Mesenchymal stem cell (in vitro differentiated cells and primary cell): ENCODE results near the gene MAN1A1.
"Not testable (repeated sequence)": the region's sequence is repeated elsewhere in the genome, so short reads cannot be mapped to it uniquely, and the experiment has no call there.

Source experiments
- DNase-seq: peaks from one replicate; pipeline ENCODE4 v3.0.0-alpha.2; 2013
- H2AFZ ChIP-seq: one replicate; pipeline ENCODE4 v1.6.1; 2013; ENCODE audit warnings: low read depth, mild to moderate bottlenecking, control low read depth, inconsistent platforms, low read length, moderate library complexity
- H2AK5ac ChIP-seq: 2 replicates; pipeline ENCODE4 v1.6.1; 2013; ENCODE audit warnings: low read length, moderate library complexity, mild to moderate bottlenecking, inconsistent platforms; ENCODE audit not compliant: severe bottlenecking
- H2BK120ac ChIP-seq: one replicate; pipeline ENCODE4 v1.6.1; 2013; ENCODE audit warnings: low read depth, mild to moderate bottlenecking, inconsistent platforms, low read length, moderate library complexity
- H2BK12ac ChIP-seq, 2 experiments: one replicate each; pipeline ENCODE4 v1.6.1; 2013; ENCODE audit warnings: inconsistent platforms in 2 of 2, low read length in 2 of 2, mild to moderate bottlenecking in 2 of 2, moderate library complexity in 2 of 2, control low read depth in 1 of 2
- H2BK15ac ChIP-seq: one replicate; pipeline ENCODE4 v1.6.1; 2013; ENCODE audit warnings: mild to moderate bottlenecking, low read depth, inconsistent platforms; ENCODE audit not compliant: poor library complexity, severe bottlenecking
- H2BK5ac ChIP-seq: 2 replicates; pipeline ENCODE4 v1.6.1; 2013; ENCODE audit warnings: low read depth, mild to moderate bottlenecking, low read length, control low read depth, inconsistent platforms; ENCODE audit not compliant: poor library complexity, severe bottlenecking
- H3K14ac ChIP-seq, 2 experiments: one replicate each; pipeline ENCODE4 v1.6.1; 2013; ENCODE audit warnings: inconsistent platforms in 2 of 2, low read length in 2 of 2, control low read depth in 1 of 2, mild to moderate bottlenecking in 1 of 2, moderate library complexity in 1 of 2
- H3K18ac ChIP-seq, 2 experiments: one replicate each; pipeline ENCODE4 v1.6.1; 2013; ENCODE audit warnings: inconsistent platforms in 2 of 2, low read length in 2 of 2, control low read depth in 1 of 2, low read depth in 1 of 2, mild to moderate bottlenecking in 1 of 2
- H3K23ac ChIP-seq, 2 experiments: one replicate each; pipeline ENCODE4 v1.6.1; 2013; ENCODE audit warnings: inconsistent platforms in 2 of 2, low read length in 2 of 2, mild to moderate bottlenecking in 2 of 2, moderate library complexity in 2 of 2, control low read depth in 1 of 2
- H3K27ac ChIP-seq: 2 replicates; pipeline ENCODE4 v1.5.1; 2013; ENCODE audit warnings: mild to moderate bottlenecking, moderate library complexity, low read length, control low read depth, inconsistent platforms; ENCODE audit not compliant: poor library complexity, severe bottlenecking
- H3K27me3 ChIP-seq, 2 experiments: 2 replicates each; pipeline versions ENCODE4 v1.6.1 to v1.7.0; 2013; ENCODE audit warnings: low read length in 2 of 2, mild to moderate bottlenecking in 2 of 2, moderate library complexity in 2 of 2, control low read depth in 1 of 2, inconsistent platforms in 1 of 2; ENCODE audit not compliant: control insufficient read depth in 1 of 2, insufficient read depth in 1 of 2
- H3K36me3 ChIP-seq, 2 experiments: 2 replicates each; pipeline versions ENCODE4 v1.6.1 to v1.7.0; 2013; ENCODE audit warnings: low read length in 2 of 2, control low read depth in 1 of 2, inconsistent platforms in 1 of 2, low read depth in 1 of 2, mild to moderate bottlenecking in 1 of 2; ENCODE audit not compliant: insufficient read depth in 2 of 2, control insufficient read depth in 1 of 2
- H3K4ac ChIP-seq, 2 experiments: one replicate each; pipeline ENCODE4 v1.6.1; 2013; ENCODE audit warnings: inconsistent platforms in 2 of 2, low read length in 2 of 2, mild to moderate bottlenecking in 2 of 2, moderate library complexity in 2 of 2, control low read depth in 1 of 2, low read depth in 1 of 2
- H3K4me1 ChIP-seq: 2 replicates; pipeline ENCODE4 v1.6.1; 2013; ENCODE audit warnings: low read depth, low read length, control low read depth; ENCODE audit not compliant: control insufficient read depth, insufficient read depth
- H3K4me2 ChIP-seq: 2 replicates; pipeline ENCODE4 v1.6.1; 2013; ENCODE audit warnings: low read length, mild to moderate bottlenecking, inconsistent platforms; ENCODE audit not compliant: poor library complexity, severe bottlenecking
- H3K4me3 ChIP-seq, 2 experiments: 2 replicates each; pipeline versions ENCODE4 v1.5.1 to v1.7.0; 2013; ENCODE audit warnings: low read length in 2 of 2, mild to moderate bottlenecking in 2 of 2, control low read depth in 1 of 2, low read depth in 1 of 2; ENCODE audit not compliant: insufficient read depth in 1 of 2
- H3K79me1 ChIP-seq: replicated peaks from 2 replicates; pipeline ENCODE4 v1.6.1; 2013; ENCODE audit warnings: mild to moderate bottlenecking, control low read depth, low read length, inconsistent platforms; ENCODE audit not compliant: poor library complexity, severe bottlenecking
- H3K9ac ChIP-seq: 2 replicates; pipeline ENCODE4 v1.7.0; 2013; ENCODE audit warnings: mild to moderate bottlenecking, low read length, moderate library complexity
- H3K9me3 ChIP-seq: 2 replicates; pipeline ENCODE4 v1.7.0; 2013; ENCODE audit warnings: mild to moderate bottlenecking, low read length; ENCODE audit not compliant: control insufficient read depth
- H4K8ac ChIP-seq: one replicate; pipeline ENCODE4 v1.6.1; 2013; ENCODE audit warnings: inconsistent platforms, mild to moderate bottlenecking, low read length, moderate library complexity
- H4K91ac ChIP-seq: one replicate; pipeline ENCODE4 v1.6.1; 2013; ENCODE audit warnings: mild to moderate bottlenecking, low read length, inconsistent platforms
- WGBS: methylation state at CpG from one replicate; pipeline ENCODE4 v1.1.7; 2013; ENCODE audit warnings: mixed read lengths; 5-methylcytosine and 5-hydroxymethylcytosine counted together

The MAN1A1 gene

DNA sequence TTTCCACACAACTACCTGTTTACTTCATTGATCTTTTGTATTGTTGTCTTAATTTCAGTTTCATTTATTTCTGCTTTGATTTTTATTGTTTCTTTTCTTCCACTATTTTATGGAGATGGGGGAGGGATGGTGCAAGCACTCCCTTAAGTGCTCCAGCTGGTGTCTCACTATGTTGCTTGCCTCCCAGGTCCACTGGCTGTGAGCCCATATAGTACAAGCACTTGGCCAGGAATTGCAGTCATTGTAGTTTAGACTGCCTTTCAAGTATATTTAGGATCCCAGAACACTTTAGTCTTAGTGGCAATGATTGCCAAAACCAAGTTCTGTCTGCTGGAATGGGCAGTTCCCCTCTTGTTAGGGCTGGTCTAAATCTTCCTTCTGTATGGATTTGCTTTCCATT lies 34.9 kb upstream of the MAN1A1 start:
- no peak overlapping the region for H2BK15ac ChIP-seq
- no peak for DNase-seq
- H2BK5ac ChIP-seq = no peak overlapping the region
- H2AFZ ChIP-seq = no peak overlapping the region
- no peak overlapping the region for H3K4ac ChIP-seq
- no peak overlapping the region for H3K18ac ChIP-seq
- H3K4me2 ChIP-seq = no peak overlapping the region
- H3K4me1 ChIP-seq = no peaks in the 10 kb centered on the region
- H3K23ac ChIP-seq = no peak overlapping the region
- H2BK12ac ChIP-seq = no peak overlapping the region
- H4K91ac ChIP-seq = no peak overlapping the region
- H3K27me3 ChIP-seq = no peaks in the 10 kb centered on the region
- no peak overlapping the region for H2BK120ac ChIP-seq
- no peak overlapping the region for H4K8ac ChIP-seq
- no peaks in the 10 kb centered on the region for H3K79me1 ChIP-seq
- H3K4me3 ChIP-seq = no peak overlapping the region
- no peak overlapping the region for H3K9ac ChIP-seq
- no peak overlapping the region for H3K27ac ChIP-seq
- no peaks in the 10 kb centered on the region for H3K36me3 ChIP-seq
- no peak overlapping the region for H2AK5ac ChIP-seq
- H3K14ac ChIP-seq = no peak overlapping the region
- H3K9me3 ChIP-seq = peaks cover 20% of the 10 kb centered on the region

DNA sequence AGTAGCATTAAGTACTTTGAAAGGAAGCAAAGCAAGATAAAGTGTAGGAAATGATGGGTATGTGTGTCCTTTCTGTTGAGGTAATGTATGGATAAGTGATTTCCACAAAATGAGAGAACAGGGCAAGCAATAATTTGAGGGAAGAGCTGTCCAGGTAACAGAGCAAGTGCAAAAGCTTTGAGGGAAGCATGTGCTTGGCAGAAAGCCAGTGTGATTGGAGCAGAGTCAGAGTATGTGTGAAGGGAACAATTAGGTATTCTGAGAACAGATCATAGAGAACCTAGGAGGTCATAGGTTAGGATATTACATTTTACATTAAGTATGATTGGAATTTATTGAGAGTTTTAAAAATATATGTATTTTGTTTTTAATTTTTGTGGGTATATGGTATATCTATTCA lies 30.2 kb upstream of the MAN1A1 start:
- Histone ChIP-seq H3K23ac (no peak overlapping the region), H4K91ac (no peak overlapping the region), H3K9ac (no peak overlapping the region), H3K14ac (no peak overlapping the region), H3K4me1 (no peaks in the 10 kb centered on the region), H2BK120ac (no peak overlapping the region), H3K27me3 (no peaks in the 10 kb centered on the region), H3K18ac (no peak overlapping the region), H3K27ac (no peak overlapping the region), H3K4ac (no peak overlapping the region), H2BK5ac (no peak overlapping the region), H3K36me3 (no peaks in the 10 kb centered on the region), H2BK15ac (no peak overlapping the region), H3K4me2 (no peak overlapping the region), H3K79me1 (no peaks in the 10 kb centered on the region), H2BK12ac (no peak overlapping the region), H4K8ac (no peak overlapping the region), H2AFZ (no peak overlapping the region), H3K4me3 (no peak overlapping the region), H2AK5ac (no peak overlapping the region), H3K9me3 (peaks cover 10% of the 10 kb centered on the region)
- DNase-seq = no peak

GRCh38 chr6:119377043-119377442 lies 27.5 kb upstream of the MAN1A1 start:
- H3K14ac ChIP-seq, H2BK5ac ChIP-seq, H2BK12ac ChIP-seq, H2AK5ac ChIP-seq, H3K4me2 ChIP-seq, H3K4me1 ChIP-seq, H3K27me3 ChIP-seq, H2BK15ac ChIP-seq, H3K27ac ChIP-seq, H2BK120ac ChIP-seq, H3K4ac ChIP-seq, H4K8ac ChIP-seq, DNase-seq, H3K23ac ChIP-seq, H3K9ac ChIP-seq, H3K4me3 ChIP-seq, H4K91ac ChIP-seq, H3K18ac ChIP-seq, H3K79me1 ChIP-seq, H3K36me3 ChIP-seq, H2AFZ ChIP-seq: not testable (repeated sequence)
- 100% methylated on average over 1 of the region's 1 CpG for WGBS
- H3K9me3 ChIP-seq = peaks cover 10% of the 10 kb centered on the region

DNA sequence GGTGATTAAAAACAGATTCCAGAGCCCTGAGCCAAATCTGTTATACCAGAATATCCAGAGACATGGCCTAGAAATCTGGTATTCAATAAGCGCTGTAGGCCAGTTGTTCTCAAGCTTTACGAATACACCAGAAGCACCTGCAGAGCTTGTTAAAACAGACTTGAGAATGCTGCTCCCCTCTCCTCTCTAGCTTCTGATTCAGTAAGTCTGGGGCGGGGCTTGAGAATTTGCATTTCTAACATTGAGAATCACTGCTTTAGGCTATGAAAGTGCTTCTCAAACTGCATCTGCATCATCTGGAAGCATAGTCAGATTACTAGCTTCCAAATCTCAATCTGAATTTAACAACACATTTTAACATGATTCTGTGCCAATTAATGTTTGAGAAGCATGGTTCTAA lies 20.5 kb upstream of the MAN1A1 start:
- Histone ChIP-seq H2BK15ac (no peak overlapping the region), H2BK12ac (no peak overlapping the region), H3K4ac (no peak overlapping the region), H2AFZ (no peak overlapping the region), H3K27ac (no peak overlapping the region), H4K8ac (no peak overlapping the region), H3K4me2 (no peak overlapping the region), H3K9ac (no peak overlapping the region), H3K79me1 (no peaks in the 10 kb centered on the region), H3K27me3 (no peaks in the 10 kb centered on the region), H3K36me3 (peaks cover 0 to 15% of the 10 kb centered on the region in 2 experiments), H3K4me1 (no peaks in the 10 kb centered on the region), H2AK5ac (no peak overlapping the region), H2BK120ac (no peak overlapping the region), H3K14ac (no peak overlapping the region), H4K91ac (no peak overlapping the region), H3K4me3 (no peak overlapping the region), H3K18ac (no peak overlapping the region), H3K23ac (no peak overlapping the region), H2BK5ac (no peak overlapping the region), H3K9me3 (no peaks in the 10 kb centered on the region)
- 96% methylated on average over 3 of the region's 3 CpGs for WGBS
- DNase-seq = no peak
